Suprapubic skin (tissue), 4 donors: ENCODE results near the gene TANGO2.

Experiments used
- EP300 ChIP-seq: sonication (generic); formaldehyde crosslinking; IDR thresholded peaks from one replicate; pipeline ENCODE4 v1.6.1; 2017; ENCODE audit warnings: antibody characterized with exemption
- POLR2A ChIP-seq, 2 donors: fragments of 450-650 bp; IDR thresholded peaks; one replicate each; pipeline ENCODE4 v1.6.1; 2017; ENCODE audit warnings: antibody characterized with exemption in 2 of 2, mild to moderate bottlenecking in 2 of 2, moderate library complexity in 2 of 2
- POLR2AphosphoS5 ChIP-seq, 3 donors: sonication (generic); formaldehyde crosslinking; IDR thresholded peaks; one replicate each; pipeline ENCODE4 v1.6.1; 2017; ENCODE audit warnings: antibody characterized with exemption in 3 of 3
- TF ChIP-seq, protein P1 (sequence below), 2 donors: fragments of 200-600 bp in 1 of 2; fragments of 450-650 bp in 1 of 2; sonication (generic) in 1 of 2; IDR thresholded peaks; one replicate each; pipeline ENCODE4 v1.5.1; 2016 to 2019; ENCODE audit warnings: antibody characterized with exemption in 2 of 2, mild to moderate bottlenecking in 1 of 2, moderate library complexity in 1 of 2

DNA sequence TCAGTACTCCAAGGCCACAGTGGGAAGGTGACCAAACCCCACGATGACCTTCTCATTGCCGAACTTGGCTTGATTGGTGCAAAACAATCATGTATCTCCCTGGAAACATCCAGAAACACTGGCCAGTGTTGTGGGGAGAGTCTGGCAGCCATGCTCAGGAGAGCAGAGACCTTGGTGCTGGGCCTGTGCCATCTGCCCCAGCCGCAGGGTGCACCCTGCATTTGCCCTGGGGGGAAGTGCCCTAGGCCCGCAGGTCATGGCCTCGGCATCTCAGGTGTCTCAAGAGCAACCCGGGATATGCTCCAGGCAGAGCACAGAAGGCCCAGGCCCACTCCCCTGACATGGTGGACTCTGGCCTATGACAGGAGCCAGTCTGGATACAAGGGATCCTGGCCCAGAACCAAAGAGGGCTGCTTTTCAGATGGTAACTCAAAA, 28.0 kb upstream of the TANGO2 start:
- TF ChIP-seq, protein P1, sequence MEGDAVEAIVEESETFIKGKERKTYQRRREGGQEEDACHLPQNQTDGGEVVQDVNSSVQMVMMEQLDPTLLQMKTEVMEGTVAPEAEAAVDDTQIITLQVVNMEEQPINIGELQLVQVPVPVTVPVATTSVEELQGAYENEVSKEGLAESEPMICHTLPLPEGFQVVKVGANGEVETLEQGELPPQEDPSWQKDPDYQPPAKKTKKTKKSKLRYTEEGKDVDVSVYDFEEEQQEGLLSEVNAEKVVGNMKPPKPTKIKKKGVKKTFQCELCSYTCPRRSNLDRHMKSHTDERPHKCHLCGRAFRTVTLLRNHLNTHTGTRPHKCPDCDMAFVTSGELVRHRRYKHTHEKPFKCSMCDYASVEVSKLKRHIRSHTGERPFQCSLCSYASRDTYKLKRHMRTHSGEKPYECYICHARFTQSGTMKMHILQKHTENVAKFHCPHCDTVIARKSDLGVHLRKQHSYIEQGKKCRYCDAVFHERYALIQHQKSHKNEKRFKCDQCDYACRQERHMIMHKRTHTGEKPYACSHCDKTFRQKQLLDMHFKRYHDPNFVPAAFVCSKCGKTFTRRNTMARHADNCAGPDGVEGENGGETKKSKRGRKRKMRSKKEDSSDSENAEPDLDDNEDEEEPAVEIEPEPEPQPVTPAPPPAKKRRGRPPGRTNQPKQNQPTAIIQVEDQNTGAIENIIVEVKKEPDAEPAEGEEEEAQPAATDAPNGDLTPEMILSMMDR (IDR thresholded peaks at IDR 0.05): no peak
- TF ChIP-seq POLR2A (IDR thresholded peaks at IDR 0.05) (no peak), POLR2AphosphoS5 (IDR thresholded peaks at IDR 0.05) (no peak), EP300 (no peak)
